HG02642 (cell line): ENCODE data around the gene LMBR1L.

Experiments used
- ATAC-seq: cut with Tn5 transposase; IDR thresholded peaks from one replicate; pipeline ENCODE4 v1.9.1; 2021; ENCODE audit warnings: mild to moderate bottlenecking; ENCODE audit not compliant: unreplicated experiment, poor library complexity

LMBR1L gene

DNA sequence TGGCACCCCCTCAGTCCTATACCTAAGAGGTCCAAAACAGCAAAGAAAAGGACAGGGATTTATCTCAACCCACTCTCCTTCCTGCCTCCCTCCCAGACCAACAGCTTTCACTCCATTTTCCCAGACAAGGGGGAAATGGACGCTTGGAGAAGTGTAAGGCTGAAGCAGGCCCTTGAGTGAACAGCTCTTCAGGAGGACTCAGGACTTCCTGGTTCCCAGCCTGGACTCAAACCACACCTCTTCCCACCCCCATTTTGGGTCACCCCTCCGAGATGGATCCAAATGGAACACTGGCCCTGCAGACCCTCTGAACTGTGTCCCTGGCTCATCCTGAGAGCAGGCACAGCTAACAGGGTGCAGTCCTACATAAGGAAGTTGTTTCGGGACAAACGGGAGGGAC, 52.8 kb downstream of the LMBR1L start:
- no peak for ATAC-seq

DNA sequence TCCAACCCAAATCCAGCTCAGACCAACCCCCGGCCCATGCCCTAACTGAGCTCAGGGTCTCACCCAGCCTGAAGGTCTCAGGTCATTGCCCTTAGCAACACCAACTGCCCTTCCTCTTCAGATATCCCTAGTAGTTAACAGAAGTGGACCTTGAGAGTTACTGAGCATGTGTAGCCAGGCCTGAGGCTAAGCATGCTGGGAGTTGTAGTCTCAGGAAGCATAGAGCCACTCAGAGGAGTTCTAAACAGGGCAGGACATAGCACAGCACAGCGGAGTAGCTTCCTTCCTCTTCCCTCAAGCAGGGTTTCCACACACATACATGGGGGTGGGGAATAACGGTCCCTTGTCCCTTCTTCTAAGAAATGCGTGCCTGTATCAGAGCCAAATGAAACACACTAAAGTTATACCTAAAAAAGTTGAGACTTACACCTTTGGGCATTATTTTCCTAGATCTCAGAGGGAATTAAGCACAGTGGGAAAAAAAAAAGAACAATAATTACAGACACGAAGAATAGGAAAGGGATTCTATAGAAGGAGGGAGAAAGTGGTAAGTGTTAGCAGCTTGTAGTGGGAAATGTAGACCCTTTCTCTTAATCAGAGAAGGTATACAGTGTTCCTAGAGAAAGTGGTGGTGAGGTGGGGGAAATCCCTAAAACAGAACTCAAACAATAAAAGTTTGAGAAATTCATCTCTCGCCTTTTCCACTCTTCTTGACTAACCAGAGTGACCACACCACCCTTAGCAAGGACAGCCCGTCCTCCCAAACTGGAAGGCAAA, 54.5 kb downstream of the LMBR1L start:
- ATAC-seq: peak; percentile 56

DNA sequence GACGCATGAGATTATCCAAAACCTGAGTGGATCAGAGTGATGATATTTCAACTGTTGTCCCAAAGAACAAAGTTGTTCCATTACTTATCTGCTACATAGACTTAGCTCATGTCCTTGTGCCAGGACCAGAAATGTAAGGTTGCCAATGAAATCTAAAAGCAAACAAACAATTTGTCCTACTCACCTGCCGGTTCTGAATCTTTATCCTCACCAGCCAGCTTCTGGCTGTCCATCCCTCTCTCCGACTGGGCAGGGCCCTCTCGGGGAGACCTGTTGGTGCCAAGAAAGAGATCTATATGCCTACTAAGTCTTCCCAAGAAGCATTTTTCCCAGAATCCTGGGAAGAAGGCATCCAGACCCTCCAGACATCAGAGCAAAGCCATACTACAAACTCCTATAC, 55.6 kb downstream of the LMBR1L start:
- no peak for ATAC-seq

DNA sequence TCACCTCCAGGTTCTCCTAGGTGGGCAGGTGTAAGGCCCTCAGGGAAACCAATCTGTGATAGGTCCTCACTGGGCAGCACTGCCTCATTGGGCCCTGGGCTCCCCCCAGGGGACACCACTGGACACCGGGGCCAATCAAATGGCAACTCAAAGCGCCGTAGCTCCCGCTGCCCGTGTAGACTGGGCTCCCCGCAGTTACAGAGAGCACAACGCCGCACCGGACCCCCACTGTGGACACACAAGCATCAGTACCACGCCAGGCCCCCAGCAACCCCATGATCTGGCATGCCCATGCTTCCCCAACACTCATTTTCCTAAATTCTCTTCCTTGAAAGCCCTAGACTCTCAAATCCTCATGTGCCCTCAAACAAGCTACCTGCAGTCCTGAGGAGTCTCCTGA, 56.1 kb downstream of the LMBR1L start:
- no peak for ATAC-seq

DNA sequence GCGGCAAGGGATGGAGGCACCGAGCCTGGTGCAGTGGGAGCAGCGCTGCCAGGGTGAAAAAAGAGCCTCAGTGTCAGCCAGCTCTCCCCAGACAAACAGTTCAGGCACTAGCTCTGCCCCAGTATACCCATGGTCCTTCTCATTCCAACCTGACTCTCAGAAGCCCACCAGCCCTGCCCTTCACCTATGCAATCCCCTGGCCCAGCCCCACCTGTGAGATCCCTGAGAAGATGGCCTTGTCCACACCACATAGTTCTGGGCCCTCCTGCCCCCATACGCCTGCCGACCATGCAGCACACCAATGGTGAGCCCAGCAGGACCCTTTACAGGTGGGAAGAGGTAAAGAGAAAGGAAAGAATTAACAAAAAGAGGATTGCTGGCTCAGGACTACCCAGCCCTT, 56.6 kb downstream of the LMBR1L start:
- no peak for ATAC-seq

DNA sequence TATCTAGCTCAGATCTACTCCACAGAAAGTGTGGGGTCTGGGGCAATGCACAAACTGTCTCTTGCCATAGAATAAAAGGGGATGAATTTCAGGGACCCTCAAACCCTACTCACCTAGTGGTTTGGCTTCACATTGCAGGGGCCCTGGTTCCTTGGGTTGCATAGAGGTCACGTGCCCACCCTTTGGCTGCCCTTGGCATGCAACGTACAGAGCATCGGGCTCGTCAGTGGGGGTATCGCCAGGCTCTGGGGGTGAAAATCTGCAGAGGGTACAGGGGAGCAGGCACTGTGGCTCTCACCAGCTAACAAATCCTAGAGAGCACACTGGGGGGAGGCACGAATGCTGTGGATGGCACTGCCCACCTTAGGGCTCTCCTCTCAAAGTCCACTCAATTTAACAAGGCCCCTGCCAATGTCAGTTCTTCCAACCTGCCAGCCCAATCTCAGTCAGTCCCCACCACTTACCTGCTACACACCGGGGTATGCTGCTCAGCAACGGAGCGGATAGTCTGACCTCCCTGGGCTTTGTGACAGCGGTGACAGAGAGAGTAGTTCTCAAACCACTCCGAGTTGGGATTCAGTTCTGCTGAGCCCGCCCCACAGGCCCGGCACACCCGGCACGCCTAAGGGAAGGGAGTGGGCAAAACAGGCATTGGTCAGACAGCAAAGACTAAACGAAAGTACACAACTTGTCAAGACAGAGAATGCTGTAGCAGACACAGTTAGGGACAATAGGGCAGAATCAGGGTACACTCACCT, 58.0 kb downstream of the LMBR1L start:
- ATAC-seq: no peak

DNA sequence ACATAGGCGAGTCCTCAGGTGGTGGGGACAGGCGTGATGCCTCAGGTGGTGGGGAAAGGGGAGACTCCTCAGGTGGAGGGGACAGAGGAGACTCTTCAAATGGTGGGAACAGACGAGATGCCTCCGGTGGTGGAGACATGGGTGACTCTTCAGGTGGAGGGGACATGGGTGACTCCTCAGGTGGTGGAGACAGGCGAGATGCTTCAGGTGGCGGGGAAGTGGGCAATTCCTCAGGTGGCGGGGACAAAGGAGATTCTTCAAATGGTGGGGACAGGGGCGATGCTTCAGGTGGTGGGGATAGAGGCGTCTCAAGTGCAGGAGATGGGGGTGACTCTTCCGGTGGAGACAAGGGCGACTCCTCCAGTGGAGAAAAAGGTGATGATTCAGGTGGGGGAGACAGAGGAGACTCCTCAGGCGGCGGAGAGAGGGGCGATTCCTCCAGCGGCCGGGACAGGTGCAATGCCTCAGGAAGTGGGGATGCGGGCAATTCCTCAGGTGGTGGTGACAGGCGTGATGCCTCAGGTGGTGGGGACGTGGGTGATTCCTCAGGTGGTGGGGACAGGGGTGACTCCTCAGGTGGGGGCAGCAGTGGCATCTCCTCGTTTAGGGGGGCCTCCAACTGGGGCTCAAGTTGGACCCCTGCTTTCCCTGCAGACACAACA, 58.7 kb downstream of the LMBR1L start:
- no peak for ATAC-seq

DNA sequence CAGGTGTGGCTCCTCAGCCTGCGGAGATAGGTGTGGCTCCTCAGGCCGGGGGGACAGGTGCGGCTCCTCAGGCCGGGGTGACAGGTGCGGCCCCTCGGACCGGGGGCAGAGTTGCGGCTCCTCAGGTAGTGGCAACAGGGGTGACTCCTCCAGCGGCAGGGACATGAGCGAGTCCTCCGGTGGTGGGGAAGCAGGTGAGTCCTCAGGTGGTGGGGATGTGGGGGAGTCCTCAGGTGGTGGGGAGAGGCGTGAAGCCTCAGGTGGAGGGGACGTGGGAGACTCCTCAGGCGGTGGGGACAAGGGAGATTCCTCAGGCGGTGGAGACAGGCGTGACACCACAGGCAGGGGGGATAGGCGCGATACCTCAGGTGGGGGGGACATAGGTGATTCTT, 59.3 kb downstream of the LMBR1L start:
- ATAC-seq: no peak

DNA sequence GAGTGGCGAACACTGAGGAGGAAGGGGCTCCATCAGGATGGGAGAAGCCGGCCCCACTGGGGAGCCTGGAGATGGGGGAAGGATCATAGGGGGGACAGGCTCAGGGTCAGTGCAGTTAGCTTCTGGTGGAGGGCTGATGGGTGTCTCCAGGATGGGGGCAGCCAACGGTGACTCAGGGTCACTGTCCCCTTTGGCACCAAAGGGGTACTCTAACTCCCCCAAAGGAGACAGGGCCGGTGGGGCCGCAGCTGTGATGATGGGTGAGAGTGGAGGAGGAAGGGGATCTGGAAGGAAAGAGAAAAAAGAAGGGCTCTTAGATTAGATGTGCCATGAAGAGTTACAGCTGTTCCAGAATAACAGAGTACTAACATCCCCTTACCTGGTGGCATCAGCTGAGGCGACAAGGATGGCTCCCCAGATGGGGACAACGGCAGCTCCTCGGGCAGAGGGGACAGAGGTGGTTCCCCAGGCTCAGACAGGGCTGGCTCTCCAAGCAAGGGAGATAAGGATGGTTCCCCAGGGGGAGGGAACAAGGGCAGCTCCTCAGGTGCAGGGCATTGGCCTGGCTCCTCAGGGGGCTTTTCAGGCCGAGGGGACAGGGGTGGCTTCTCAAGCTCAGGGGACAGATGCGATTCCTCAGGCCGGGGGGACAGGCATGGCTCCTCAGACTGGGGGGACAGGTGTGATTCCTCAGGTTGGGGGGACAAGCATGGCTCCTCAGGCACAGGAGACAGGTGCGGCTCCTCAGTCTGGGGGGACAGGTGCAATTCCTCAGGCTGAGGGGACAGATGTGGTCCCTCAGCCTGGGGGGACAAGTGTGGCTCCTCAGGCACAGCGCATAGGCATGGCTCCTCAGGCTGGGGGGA, 59.9 kb downstream of the LMBR1L start:
- no peak for ATAC-seq

DNA sequence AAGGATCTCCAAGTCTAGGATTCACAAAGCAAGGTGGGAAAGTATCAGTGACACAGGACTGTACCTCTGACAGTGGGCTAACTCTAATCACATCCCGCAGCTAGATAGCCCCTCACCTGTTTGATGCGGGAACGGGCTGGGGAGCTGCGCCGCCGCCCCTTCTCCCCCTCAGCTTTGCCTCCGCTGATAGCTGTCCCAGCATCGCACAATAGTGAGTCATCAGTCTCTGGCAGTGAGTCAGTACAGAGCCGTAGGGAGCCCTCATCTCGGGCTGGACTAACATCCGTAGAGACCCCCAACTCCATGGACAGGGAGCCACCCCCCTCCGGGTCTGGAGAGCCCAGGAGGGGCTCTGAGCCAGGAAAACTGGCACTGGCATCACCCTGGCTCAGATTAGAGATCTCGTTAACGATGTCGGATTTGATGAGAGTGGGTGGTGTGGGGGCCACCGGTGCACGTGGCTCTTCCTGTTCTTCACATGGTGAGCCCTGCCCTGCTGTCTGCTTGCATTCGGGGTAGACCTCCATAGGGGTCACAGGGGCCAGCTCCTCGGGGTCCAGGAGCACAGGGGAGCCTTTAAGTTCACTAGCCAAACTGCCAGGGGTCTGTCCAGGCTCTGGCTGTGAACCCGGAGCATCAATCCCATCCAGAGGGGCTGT, 61.0 kb downstream of the LMBR1L start:
- no peak for ATAC-seq

DNA sequence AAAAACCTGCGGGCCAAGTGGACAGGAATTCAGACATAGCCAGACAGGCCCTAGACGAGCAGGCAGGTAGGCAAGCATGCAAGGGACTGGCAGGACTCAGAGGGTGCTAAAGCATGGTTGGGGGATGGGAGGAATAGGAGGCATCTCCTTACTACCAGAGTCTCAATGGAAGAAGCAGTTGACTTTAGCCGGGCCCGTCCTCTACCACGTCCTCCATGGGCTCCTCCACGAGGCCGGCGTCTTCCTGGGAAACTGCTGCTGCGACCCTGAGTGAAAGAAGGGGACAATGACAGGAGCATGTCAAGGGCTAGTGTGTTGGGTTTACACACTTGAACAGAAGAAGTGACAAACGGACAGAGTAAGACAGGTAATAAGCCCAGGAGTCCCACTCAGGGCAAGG, 61.7 kb downstream of the LMBR1L start:
- ATAC-seq: no peak
